Mucosa of gallbladder (tissue), 1 donor: ENCODE measurements around the gene CARD16. TPM values are rescaled to one million over a fixed set of nuclear protein-coding genes. Genes with fewer than 3 reads are reported as not detected.

ENCODE experiments used
- DNase-seq: peaks from one replicate; pipeline ENCODE4 v3.0.0-alpha.2; 2020; ENCODE audit warnings: low spot score
- total RNA-seq: library from RNA; stranded (reverse); gene quantifications from one replicate; pipeline ENCODE4 v1.2.1, GENCODE V29; 2021
- donor health status: DM: no; HTN: no; CAD: no.

Gene CARD16
- total RNA-seq, 1 donor from 2014 or later: 22.8 TPM

GRCh38 chr11:104995001-104995408 lies 50.1 kb downstream of the CARD16 start:
- no peak for DNase-seq

- DNase-seq: no peak
Measured at GRCh38 chr11:104992781-104993180, 52.4 kb downstream of the CARD16 start.

GRCh38 chr11:104991994-104992393 lies 53.1 kb downstream of the CARD16 start:
- no peak for DNase-seq

Other genes starting within 250 kb of the CARD16 start
- 2.0 TPM for gene CASP12, start 146.9 kb downstream of the CARD16 start, total RNA-seq
- 50.9 TPM for gene CASP4, start 76.8 kb downstream of the CARD16 start, total RNA-seq
- not detected for gene CASP5, start 22.2 kb downstream of the CARD16 start, total RNA-seq
- 36.7 TPM for gene CASP1, start 10.2 kb downstream of the CARD16 start, total RNA-seq
- gene CARD18, start 94.4 kb upstream of the CARD16 start, total RNA-seq: not detected